Brain microvascular endothelial cell (primary cell): Measurements from ENCODE around the gene BEGAIN.

Experiments
- DNase-seq: peaks from one replicate; pipeline ENCODE4 v3.0.0-alpha.2; 2020
- H3K27ac ChIP-seq: fragments of 250-450 bp; sonication (Bioruptor Pico); 2 replicates; pipeline ENCODE4 v1.5.1; 2020; ENCODE audit warnings: mild to moderate bottlenecking, moderate library complexity
- H3K27me3 ChIP-seq: fragments of 250-450 bp; sonication (Bioruptor Pico); replicated peaks from 2 replicates; pipeline ENCODE4 v1.5.1; 2020; ENCODE audit warnings: mild to moderate bottlenecking
- H3K36me3 ChIP-seq: fragments of 250-450 bp; sonication (Bioruptor Pico); replicated peaks from 2 replicates; pipeline ENCODE4 v1.5.1; 2020; ENCODE audit warnings: mild to moderate bottlenecking
- H3K4me3 ChIP-seq: 2 replicates; pipeline ENCODE4 v1.5.1; 2011; ENCODE audit warnings: low read depth, mild to moderate bottlenecking, control low read depth, low read length, moderate library complexity
- in situ Hi-C: cut with HindIII; loops from 2 replicates; pipeline ENCODE4 v1.10.0; 2017; ENCODE audit warnings: low sequenced_read_pairs, low pct_ligation_motif_present
- TF ChIP-seq, protein P1 (sequence below): IDR thresholded peaks from 2 replicates; pipeline ENCODE4 v1.5.1; 2011; ENCODE audit warnings: low read depth, mild to moderate bottlenecking, moderate library complexity, low read length, control low read depth, inconsistent platforms; ENCODE audit errors: missing control alignments

The BEGAIN gene

GRCh38 chr14:100573757-100574641 is 13.2 kb downstream of the BEGAIN start:
- in situ Hi-C loops, result no loop called here
- H3K36me3 ChIP-seq, result no peaks in the 10 kb centered on the region
- peaks cover 30% of the 10 kb centered on the region for H3K27me3 ChIP-seq
- no peak for DNase-seq
- H3K4me3 ChIP-seq, result no peak overlapping the region
- TF ChIP-seq, protein P1, sequence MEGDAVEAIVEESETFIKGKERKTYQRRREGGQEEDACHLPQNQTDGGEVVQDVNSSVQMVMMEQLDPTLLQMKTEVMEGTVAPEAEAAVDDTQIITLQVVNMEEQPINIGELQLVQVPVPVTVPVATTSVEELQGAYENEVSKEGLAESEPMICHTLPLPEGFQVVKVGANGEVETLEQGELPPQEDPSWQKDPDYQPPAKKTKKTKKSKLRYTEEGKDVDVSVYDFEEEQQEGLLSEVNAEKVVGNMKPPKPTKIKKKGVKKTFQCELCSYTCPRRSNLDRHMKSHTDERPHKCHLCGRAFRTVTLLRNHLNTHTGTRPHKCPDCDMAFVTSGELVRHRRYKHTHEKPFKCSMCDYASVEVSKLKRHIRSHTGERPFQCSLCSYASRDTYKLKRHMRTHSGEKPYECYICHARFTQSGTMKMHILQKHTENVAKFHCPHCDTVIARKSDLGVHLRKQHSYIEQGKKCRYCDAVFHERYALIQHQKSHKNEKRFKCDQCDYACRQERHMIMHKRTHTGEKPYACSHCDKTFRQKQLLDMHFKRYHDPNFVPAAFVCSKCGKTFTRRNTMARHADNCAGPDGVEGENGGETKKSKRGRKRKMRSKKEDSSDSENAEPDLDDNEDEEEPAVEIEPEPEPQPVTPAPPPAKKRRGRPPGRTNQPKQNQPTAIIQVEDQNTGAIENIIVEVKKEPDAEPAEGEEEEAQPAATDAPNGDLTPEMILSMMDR, result no peak
- H3K27ac ChIP-seq, result no peak overlapping the region

DNA sequence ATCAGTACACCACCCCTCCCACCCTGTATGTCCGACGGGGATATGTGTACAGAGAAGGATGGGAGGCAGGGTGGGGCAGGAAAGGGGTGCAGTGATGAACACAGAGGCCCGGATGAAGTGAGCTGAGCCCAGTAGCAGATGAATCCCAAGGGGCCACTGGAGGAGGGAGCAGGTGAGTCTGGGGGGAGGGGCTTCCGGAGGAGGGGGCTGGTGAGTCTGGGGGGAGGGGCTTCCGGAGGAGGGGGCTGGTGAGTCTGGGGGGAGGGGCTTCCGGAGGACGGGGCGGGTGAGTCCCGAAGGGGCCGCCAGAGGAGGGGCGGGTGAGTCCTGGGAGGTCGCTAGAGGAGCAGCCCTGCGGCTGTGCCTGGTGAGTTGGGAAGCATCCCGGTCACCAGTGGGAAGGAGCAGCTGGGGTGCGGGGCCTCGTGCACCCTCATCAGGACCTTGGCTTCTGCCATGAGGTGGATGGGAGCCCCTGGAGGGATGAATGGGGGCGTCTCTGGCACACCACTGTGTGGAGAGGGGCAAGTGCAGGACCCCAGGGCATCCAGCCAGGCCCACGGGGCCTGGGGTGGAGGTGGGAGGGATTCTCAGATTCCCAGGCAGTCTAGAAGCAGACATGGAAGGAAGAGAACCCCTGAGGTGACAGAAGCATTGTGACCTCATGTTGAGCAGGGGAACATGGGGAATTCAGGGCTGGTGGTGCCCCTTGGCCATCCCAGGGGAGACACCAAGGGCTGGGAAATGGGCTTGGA is 14.0 kb downstream of the BEGAIN start:
- H3K27ac ChIP-seq, result no peak overlapping the region
- TF ChIP-seq, protein P1, result no peak
- no peak for DNase-seq
- in situ Hi-C loops, result no loop called here
- no peak overlapping the region for H3K4me3 ChIP-seq
- H3K27me3 ChIP-seq, result peaks cover 37% of the 10 kb centered on the region
- no peaks in the 10 kb centered on the region for H3K36me3 ChIP-seq

GRCh38 chr14:100572543-100572942 is 14.7 kb downstream of the BEGAIN start:
- in situ Hi-C loops, result no loop called here
- TF ChIP-seq, protein P1, result no peak
- H3K27ac ChIP-seq, result no peak overlapping the region
- no peaks in the 10 kb centered on the region for H3K36me3 ChIP-seq
- peaks cover 42% of the 10 kb centered on the region for H3K27me3 ChIP-seq
- H3K4me3 ChIP-seq, result no peak overlapping the region
- DNase-seq, result no peak

- Histone ChIP-seq H3K27ac (no peak overlapping the region), H3K36me3 (no peaks in the 10 kb centered on the region), H3K27me3 (peaks cover 45% of the 10 kb centered on the region), H3K4me3 (no peak overlapping the region)
- TF ChIP-seq, protein P1, result no peak
- DNase-seq, result no peak
- in situ Hi-C loops, result no loop called here
These were observed 15.4 kb downstream of the BEGAIN start for GRCh38 chr14:100571837-100572236.

GRCh38 chr14:100570726-100571454 is 16.3 kb downstream of the BEGAIN start:
- no peaks in the 10 kb centered on the region for H3K36me3 ChIP-seq
- DNase-seq, result no peak
- no peak overlapping the region for H3K27ac ChIP-seq
- H3K4me3 ChIP-seq, result no peak overlapping the region
- H3K27me3 ChIP-seq, result peaks cover 53% of the 10 kb centered on the region
- TF ChIP-seq, protein P1, result no peak
- in situ Hi-C loops, result no loop called here
